HG02588 (cell line): Measurements from ENCODE around the gene SMAD9.

Source experiments
- ATAC-seq: cut with Tn5 transposase; IDR thresholded peaks from one replicate; pipeline ENCODE4 v1.9.1; 2021; ENCODE audit warnings: mild to moderate bottlenecking, moderate library complexity; ENCODE audit not compliant: unreplicated experiment

SMAD9 gene

GRCh38 chr13:36870050-36870692 is 49.9 kb downstream of the SMAD9 start:
- ATAC-seq = no peak

- ATAC-seq = no peak
Measured at GRCh38 chr13:36866232-36866631, 53.8 kb downstream of the SMAD9 start.

GRCh38 chr13:36865265-36865664 is 54.8 kb downstream of the SMAD9 start:
- no peak for ATAC-seq

- ATAC-seq = no peak
Measured at GRCh38 chr13:36862722-36863121, 57.3 kb downstream of the SMAD9 start.

GRCh38 chr13:36862002-36862685 is 57.9 kb downstream of the SMAD9 start:
- ATAC-seq = no peak

GRCh38 chr13:36859259-36859658 is 60.8 kb downstream of the SMAD9 start:
- no peak for ATAC-seq

GRCh38 chr13:36858290-36858689 is 61.7 kb downstream of the SMAD9 start:
- peak; percentile 54 for ATAC-seq

GRCh38 chr13:36857253-36857652 is 62.8 kb downstream of the SMAD9 start:
- no peak for ATAC-seq

GRCh38 chr13:36850790-36851438 is 69.1 kb downstream of the SMAD9 start:
- no peak for ATAC-seq

GRCh38 chr13:36848199-36848982 is 71.6 kb downstream of the SMAD9 start:
- no peak for ATAC-seq

- ATAC-seq = no peak
Measured at GRCh38 chr13:36847606-36848005, 72.4 kb downstream of the SMAD9 start.

- no peak for ATAC-seq
Measured at GRCh38 chr13:36841391-36841790, 78.6 kb downstream of the SMAD9 start.

GRCh38 chr13:36840718-36841250 is 79.3 kb downstream of the SMAD9 start:
- ATAC-seq = no peak

- ATAC-seq = no peak
Measured at GRCh38 chr13:36839981-36840380, 80.1 kb downstream of the SMAD9 start.

GRCh38 chr13:36839281-36839680 is 80.8 kb downstream of the SMAD9 start:
- no peak for ATAC-seq

- ATAC-seq = no peak
Measured at GRCh38 chr13:36837354-36838092, 82.5 kb downstream of the SMAD9 start.

GRCh38 chr13:36834299-36834698 is 85.7 kb downstream of the SMAD9 start:
- ATAC-seq = no peak

- ATAC-seq = no peak
Measured at GRCh38 chr13:36831291-36831690, 88.7 kb downstream of the SMAD9 start.

GRCh38 chr13:36829753-36830152 is 90.3 kb downstream of the SMAD9 start:
- no peak for ATAC-seq

GRCh38 chr13:36822785-36823184 is 97.3 kb downstream of the SMAD9 start:
- ATAC-seq = no peak
